ENCODE data around the gene PAX6.

The PAX6 gene

GRCh38 chr11:31822175-31822926, 11.2 kb upstream of the PAX6 start:
- Histone ChIP-seq H3K36me3 (no peaks in the 10 kb centered on the region), H3K4me1 (peaks cover 0 to 27% (median 18%) of the 10 kb centered on the region in 4 donors), H3K4me3 (no peak overlapping the region), H3K9me3 (peaks cover 0 to 6% (median 0%) of the 10 kb centered on the region in 3 donors), H3K27me3 (peaks cover 4 to 100% of the 10 kb centered on the region in 2 donors), H3K27ac (no peak overlapping the region)
- intact Hi-C loops (cut with DNase I; ENCODE audit: low total_unique reads), result no loop called here
- no peak for DNase-seq
- TF ChIP-seq CTCF (IDR thresholded peaks at IDR 0.05), result no peak

GRCh38 chr11:31821766-31822165, 10.6 kb upstream of the PAX6 start:
- H3K4me1 ChIP-seq, result peaks cover 0 to 27% (median 18%) of the 10 kb centered on the region in 4 donors
- peaks cover 0 to 6% (median 0%) of the 10 kb centered on the region in 3 donors for H3K9me3 ChIP-seq
- DNase-seq, result no peak
- H3K27ac ChIP-seq, result no peak overlapping the region
- peaks cover 6 to 100% of the 10 kb centered on the region in 2 donors for H3K27me3 ChIP-seq
- intact Hi-C loops (cut with DNase I; ENCODE audit: low total_unique reads), result no loop called here
- TF ChIP-seq CTCF (IDR thresholded peaks at IDR 0.05), result no peak
- no peak overlapping the region for H3K4me3 ChIP-seq
- H3K36me3 ChIP-seq, result no peaks in the 10 kb centered on the region

- intact Hi-C loops (cut with DNase I; ENCODE audit: low total_unique reads), result no loop called here
- H3K36me3 ChIP-seq, result no peaks in the 10 kb centered on the region
- DNase-seq, result no peak
- H3K9me3 ChIP-seq, result peaks cover 0 to 6% (median 0%) of the 10 kb centered on the region in 3 donors
- no peak overlapping the region for H3K4me3 ChIP-seq
- H3K27ac ChIP-seq, result no peak overlapping the region
- H3K27me3 ChIP-seq, result peaks cover 8 to 100% of the 10 kb centered on the region in 2 donors
- peaks cover 0 to 29% (median 21%) of the 10 kb centered on the region in 4 donors for H3K4me1 ChIP-seq
- TF ChIP-seq CTCF (IDR thresholded peaks at IDR 0.05), result no peak
Measured at GRCh38 chr11:31821235-31821764, 10.2 kb upstream of the PAX6 start.

- no peak for DNase-seq
- Histone ChIP-seq H3K9me3 (peaks cover 0 to 6% (median 0%) of the 10 kb centered on the region in 3 donors), H3K27me3 (peaks cover 4 to 100% of the 10 kb centered on the region in 2 donors), H3K36me3 (no peaks in the 10 kb centered on the region), H3K4me1 (peaks cover 0 to 31% (median 29%) of the 10 kb centered on the region in 4 donors), H3K4me3 (no peak overlapping the region), H3K27ac (no peak overlapping the region)
- intact Hi-C loops (cut with DNase I; ENCODE audit: low total_unique reads), result no loop called here
- TF ChIP-seq CTCF (IDR thresholded peaks at IDR 0.05), result no peak
Measured at GRCh38 chr11:31820438-31820818, 9.3 kb upstream of the PAX6 start.

- intact Hi-C loops (cut with DNase I; ENCODE audit: low total_unique reads), result no loop called here
- H3K27ac ChIP-seq, result no peak overlapping the region
- no peak for DNase-seq
- H3K4me3 ChIP-seq, result no peak overlapping the region
- H3K4me1 ChIP-seq, result peaks cover 0 to 36% (median 34%) of the 10 kb centered on the region in 4 donors
- no peak for TF ChIP-seq CTCF (IDR thresholded peaks at IDR 0.05)
- peaks cover 4 to 100% of the 10 kb centered on the region in 2 donors for H3K27me3 ChIP-seq
- no peaks in the 10 kb centered on the region for H3K36me3 ChIP-seq
- H3K9me3 ChIP-seq, result peaks cover 0 to 6% (median 0%) of the 10 kb centered on the region in 3 donors
Measured at GRCh38 chr11:31819621-31820437, 8.7 kb upstream of the PAX6 start.
